GM12892 (cell line): ENCODE results near the gene TM9SF4.

Source experiments
- POLR2A ChIP-seq: IDR thresholded peaks from 2 replicates; pipeline ENCODE4 v1.6.1; 2011; ENCODE audit warnings: low read depth, low read length, control low read depth
- POLR2AphosphoS5 ChIP-seq: IDR thresholded peaks from 2 replicates; pipeline ENCODE4 v1.6.1; 2011; ENCODE audit warnings: low read depth, low read length, control low read depth
- TAF1 ChIP-seq: IDR thresholded peaks from 2 replicates; pipeline ENCODE4 v1.6.1; 2011; ENCODE audit warnings: low read depth, mild to moderate bottlenecking, control low read depth, low read length, borderline replicate concordance

GRCh38 chr20:32140603-32141002 lies 31.1 kb downstream of the TM9SF4 start:
- TF ChIP-seq POLR2AphosphoS5: no peak
- TF ChIP-seq POLR2A: no peak
- TF ChIP-seq TAF1: no peak
